ENCODE measurements around the gene ADPRHL1. TPM values are rescaled to one million over a fixed set of nuclear protein-coding genes. Genes with fewer than 3 reads are reported as not detected.

ADPRHL1 gene
- total RNA-seq, 2 donors from 2014 or later, result 1.6 to 2.9 TPM

DNA sequence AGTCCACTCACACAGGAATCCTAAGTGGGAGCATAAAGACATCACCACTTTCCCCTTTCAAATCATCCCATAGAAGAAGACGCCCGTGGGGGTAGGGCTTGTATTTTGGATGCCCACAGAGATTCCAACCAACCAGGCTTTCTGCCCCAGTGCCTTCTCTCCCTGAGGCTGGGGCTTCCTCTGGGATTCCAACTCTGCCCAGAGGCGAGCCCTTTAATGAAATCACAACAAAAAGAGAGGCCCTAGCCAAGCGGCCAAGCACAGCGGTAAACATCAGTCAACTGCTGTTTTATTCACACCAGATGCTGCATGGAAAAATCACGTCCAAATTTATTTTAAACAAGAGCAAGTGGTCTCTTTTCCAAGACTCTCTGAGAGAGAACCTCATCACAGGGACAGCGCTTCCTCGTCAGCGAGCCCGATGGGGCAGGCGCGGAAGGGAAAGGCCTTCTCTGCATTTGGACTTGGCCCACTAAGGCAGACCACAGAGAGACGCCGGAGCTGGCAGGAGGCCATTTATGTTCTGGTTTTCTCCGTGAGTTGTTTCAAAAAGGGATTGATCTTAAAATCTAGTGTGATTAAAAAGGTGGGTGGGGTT lies 31.5 kb downstream of the ADPRHL1 start:
- no peak overlapping the region for H3K9ac ChIP-seq (ENCODE audit: extremely low read depth, low read length, poor library complexity, severe bottlenecking)
- no peak overlapping the region for H3K4me3 ChIP-seq (ENCODE audit: low read length)
- TF ChIP-seq, protein P1, sequence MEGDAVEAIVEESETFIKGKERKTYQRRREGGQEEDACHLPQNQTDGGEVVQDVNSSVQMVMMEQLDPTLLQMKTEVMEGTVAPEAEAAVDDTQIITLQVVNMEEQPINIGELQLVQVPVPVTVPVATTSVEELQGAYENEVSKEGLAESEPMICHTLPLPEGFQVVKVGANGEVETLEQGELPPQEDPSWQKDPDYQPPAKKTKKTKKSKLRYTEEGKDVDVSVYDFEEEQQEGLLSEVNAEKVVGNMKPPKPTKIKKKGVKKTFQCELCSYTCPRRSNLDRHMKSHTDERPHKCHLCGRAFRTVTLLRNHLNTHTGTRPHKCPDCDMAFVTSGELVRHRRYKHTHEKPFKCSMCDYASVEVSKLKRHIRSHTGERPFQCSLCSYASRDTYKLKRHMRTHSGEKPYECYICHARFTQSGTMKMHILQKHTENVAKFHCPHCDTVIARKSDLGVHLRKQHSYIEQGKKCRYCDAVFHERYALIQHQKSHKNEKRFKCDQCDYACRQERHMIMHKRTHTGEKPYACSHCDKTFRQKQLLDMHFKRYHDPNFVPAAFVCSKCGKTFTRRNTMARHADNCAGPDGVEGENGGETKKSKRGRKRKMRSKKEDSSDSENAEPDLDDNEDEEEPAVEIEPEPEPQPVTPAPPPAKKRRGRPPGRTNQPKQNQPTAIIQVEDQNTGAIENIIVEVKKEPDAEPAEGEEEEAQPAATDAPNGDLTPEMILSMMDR (conservative IDR thresholded peaks at IDR 0.05), result no peak
- no peaks in the 10 kb centered on the region for H3K9me3 ChIP-seq (ENCODE audit: control insufficient read depth, low read length)
- Mint-ChIP-seq H3K27me3 (ENCODE audit: insufficient read depth) (no peaks in the 10 kb centered on the region), H3K9me3 (no peaks in the 10 kb centered on the region), H3K4me3 (no peak overlapping the region), H3K36me3 (ENCODE audit: low read depth) (no peaks in the 10 kb centered on the region), H3K27ac (no peak overlapping the region), H3K4me1 (no peaks in the 10 kb centered on the region)
- DNase-seq, result no peak
- H3K27ac ChIP-seq (ENCODE audit: low read depth, low read length), result peak overlapping the region; percentile 68
- H3K36me3 ChIP-seq (ENCODE audit: control insufficient read depth, insufficient read depth, low read length), result no peaks in the 10 kb centered on the region
- WGBS, 2 experiments (ENCODE audit: insufficient coverage in 1 of 2, insufficient read length in 1 of 2), result 89 to 90% methylated on average over 9 to 15 of the region's 15 CpGs
- no peaks in the 10 kb centered on the region for H3K27me3 ChIP-seq (ENCODE audit: control insufficient read depth, insufficient read depth, low read length, poor library complexity, severe bottlenecking)
- H3K4me1 ChIP-seq (ENCODE audit: control insufficient read depth, insufficient read depth, low read length), result no peaks in the 10 kb centered on the region

DNA sequence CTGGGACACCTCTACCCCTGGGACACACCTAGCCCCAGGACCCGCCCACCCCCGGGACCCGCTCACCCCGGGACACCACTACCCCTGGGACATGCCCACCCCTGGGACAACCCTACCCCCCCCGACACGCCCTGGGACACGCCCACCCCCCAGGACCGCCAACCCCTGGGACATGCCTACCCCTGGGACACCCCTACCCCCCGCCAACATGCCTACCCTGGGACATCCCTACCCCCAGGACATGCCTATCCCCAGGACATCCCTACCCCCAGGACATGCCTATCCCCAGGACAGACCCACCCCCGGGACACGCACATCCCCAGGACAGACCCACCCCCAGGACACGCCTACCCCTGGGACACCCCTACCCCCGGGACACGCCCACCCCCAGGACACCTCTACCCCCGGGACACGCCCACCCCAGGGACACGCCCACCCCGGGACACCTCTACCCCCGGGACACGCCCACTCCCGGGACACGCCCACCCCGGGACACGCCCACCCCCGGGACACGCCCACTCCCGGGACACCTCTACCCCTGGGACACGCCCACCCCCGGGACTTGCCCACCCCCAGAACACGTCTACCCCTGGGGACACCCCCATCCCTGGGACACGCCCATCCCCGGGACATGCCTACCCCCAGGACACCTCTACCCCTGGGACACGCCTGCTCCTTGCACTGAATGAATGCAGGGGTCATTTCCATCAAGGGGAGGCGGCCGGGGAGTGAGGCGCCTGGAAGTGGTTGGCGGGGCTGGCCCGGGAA lies 32.3 kb downstream of the ADPRHL1 start:
- no peak overlapping the region for H3K4me3 ChIP-seq (ENCODE audit: low read length)
- H3K27me3 ChIP-seq (ENCODE audit: control insufficient read depth, insufficient read depth, low read length, poor library complexity, severe bottlenecking), result no peaks in the 10 kb centered on the region
- Mint-ChIP-seq H3K4me1 (no peaks in the 10 kb centered on the region), H3K9me3 (no peaks in the 10 kb centered on the region), H3K36me3 (ENCODE audit: low read depth) (no peaks in the 10 kb centered on the region), H3K27ac (no peak overlapping the region), H3K4me3 (no peak overlapping the region), H3K27me3 (ENCODE audit: insufficient read depth) (no peaks in the 10 kb centered on the region)
- H3K9ac ChIP-seq (ENCODE audit: extremely low read depth, low read length, poor library complexity, severe bottlenecking), result no peak overlapping the region
- no peaks in the 10 kb centered on the region for H3K36me3 ChIP-seq (ENCODE audit: control insufficient read depth, insufficient read depth, low read length)
- no peaks in the 10 kb centered on the region for H3K9me3 ChIP-seq (ENCODE audit: control insufficient read depth, low read length)
- WGBS, 2 experiments (ENCODE audit: insufficient coverage in 1 of 2, insufficient read length in 1 of 2), result 90 to 93% methylated on average over 2 to 12 of the region's 38 CpGs
- TF ChIP-seq, protein P1 (conservative IDR thresholded peaks at IDR 0.05), result no peak
- no peaks in the 10 kb centered on the region for H3K4me1 ChIP-seq (ENCODE audit: control insufficient read depth, insufficient read depth, low read length)
- H3K27ac ChIP-seq (ENCODE audit: low read depth, low read length), result no peak overlapping the region
- no peak for DNase-seq

DNA sequence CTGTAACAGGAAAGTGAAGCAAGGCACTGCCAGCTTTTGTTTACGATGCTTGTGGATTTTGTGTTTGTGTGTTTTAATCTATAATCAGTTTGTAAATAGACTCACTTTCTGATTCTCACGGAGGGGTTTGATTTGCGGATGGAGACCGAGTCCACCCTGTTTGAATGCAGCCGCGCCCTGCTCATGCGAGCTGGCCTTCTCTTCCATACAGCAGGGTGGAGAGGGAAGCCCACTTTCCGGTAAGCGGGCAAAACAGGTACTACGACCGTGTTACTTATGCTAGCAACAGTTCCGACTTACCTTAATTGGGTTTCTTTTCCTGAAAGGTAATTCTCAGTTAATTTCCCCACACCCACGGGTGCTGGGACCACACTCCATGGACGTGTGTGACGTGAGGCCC lies 33.1 kb downstream of the ADPRHL1 start:
- H3K27me3 Mint-ChIP-seq (ENCODE audit: insufficient read depth), result no peaks in the 10 kb centered on the region
- no peak overlapping the region for H3K4me3 Mint-ChIP-seq
- H3K27ac Mint-ChIP-seq, result no peak overlapping the region

More for the DNA sequence above, 33.1 kb downstream of the ADPRHL1 start:
- H3K9me3 ChIP-seq (ENCODE audit: control insufficient read depth, low read length), result no peaks in the 10 kb centered on the region
- WGBS, 2 experiments (ENCODE audit: insufficient coverage in 1 of 2, insufficient read length in 1 of 2), result 92 to 96% methylated on average over 13 to 15 of the region's 15 CpGs
- H3K4me1 Mint-ChIP-seq, result no peaks in the 10 kb centered on the region
- no peaks in the 10 kb centered on the region for H3K36me3 ChIP-seq (ENCODE audit: control insufficient read depth, insufficient read depth, low read length)
- H3K4me3 ChIP-seq (ENCODE audit: low read length), result no peak overlapping the region
- no peak for DNase-seq
- no peaks in the 10 kb centered on the region for H3K36me3 Mint-ChIP-seq (ENCODE audit: low read depth)
- no peaks in the 10 kb centered on the region for H3K9me3 Mint-ChIP-seq
- TF ChIP-seq, protein P1 (conservative IDR thresholded peaks at IDR 0.05), result no peak
- H3K27ac ChIP-seq (ENCODE audit: low read depth, low read length), result no peak overlapping the region
- no peaks in the 10 kb centered on the region for H3K27me3 ChIP-seq (ENCODE audit: control insufficient read depth, insufficient read depth, low read length, poor library complexity, severe bottlenecking)
- no peak overlapping the region for H3K9ac ChIP-seq (ENCODE audit: extremely low read depth, low read length, poor library complexity, severe bottlenecking)
- H3K4me1 ChIP-seq (ENCODE audit: control insufficient read depth, insufficient read depth, low read length), result no peaks in the 10 kb centered on the region
